Suppressor macrophage treated with lipopolysaccharide for 4 hours (primary cell): ENCODE data around the gene PPP1R15B.
A peak's percentile ranks its signal among the peaks of the same experiment; 100 is the strongest.

Experiments
- DNase-seq: peaks from one replicate; pipeline ENCODE4 v3.0.0-alpha.2; 2020

PPP1R15B gene

DNA sequence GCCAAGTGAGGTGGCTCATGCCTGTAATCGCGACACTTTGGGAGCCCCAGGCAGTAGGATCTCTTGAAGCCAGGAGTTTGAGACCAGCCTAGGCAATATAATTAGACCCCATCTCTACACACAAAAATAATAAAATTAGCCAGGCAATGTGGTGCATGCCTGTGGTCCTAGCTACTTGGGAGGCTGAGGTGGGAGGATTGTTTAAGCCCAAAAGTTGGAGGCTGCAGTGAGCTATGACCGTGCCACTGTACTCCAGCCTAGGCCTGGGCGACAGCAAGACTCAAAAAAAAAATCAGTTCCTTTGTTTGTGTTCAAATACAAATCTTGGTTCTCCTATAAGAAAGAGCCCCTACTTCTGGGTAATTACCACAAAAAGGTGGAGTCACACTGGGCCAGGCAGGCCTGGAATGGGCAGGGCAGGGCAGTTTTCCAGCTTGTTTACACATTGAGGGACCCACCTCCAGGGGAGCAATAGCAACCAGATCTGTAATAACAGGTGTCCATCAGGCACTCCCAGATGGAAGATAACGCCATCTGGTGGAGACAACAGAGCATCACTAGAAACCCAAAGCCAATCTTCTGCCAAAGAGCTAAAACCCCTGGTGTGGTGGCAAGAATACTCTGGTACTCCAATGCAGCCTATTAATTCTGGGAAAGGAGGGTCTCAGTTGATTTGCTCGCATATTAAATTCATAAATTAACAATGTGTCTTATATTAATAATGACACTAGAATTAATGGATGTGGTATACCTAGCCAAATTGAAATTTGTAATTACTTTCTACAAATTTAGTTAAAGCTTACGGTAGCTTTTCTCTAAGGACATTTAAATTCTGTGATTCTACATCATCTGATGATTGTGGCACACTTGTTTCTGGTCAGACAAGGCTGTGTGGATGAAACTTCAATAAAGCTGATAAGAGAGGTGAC lies 13.2 kb downstream of the PPP1R15B start:
- DNase-seq = peak; percentile 63

DNA sequence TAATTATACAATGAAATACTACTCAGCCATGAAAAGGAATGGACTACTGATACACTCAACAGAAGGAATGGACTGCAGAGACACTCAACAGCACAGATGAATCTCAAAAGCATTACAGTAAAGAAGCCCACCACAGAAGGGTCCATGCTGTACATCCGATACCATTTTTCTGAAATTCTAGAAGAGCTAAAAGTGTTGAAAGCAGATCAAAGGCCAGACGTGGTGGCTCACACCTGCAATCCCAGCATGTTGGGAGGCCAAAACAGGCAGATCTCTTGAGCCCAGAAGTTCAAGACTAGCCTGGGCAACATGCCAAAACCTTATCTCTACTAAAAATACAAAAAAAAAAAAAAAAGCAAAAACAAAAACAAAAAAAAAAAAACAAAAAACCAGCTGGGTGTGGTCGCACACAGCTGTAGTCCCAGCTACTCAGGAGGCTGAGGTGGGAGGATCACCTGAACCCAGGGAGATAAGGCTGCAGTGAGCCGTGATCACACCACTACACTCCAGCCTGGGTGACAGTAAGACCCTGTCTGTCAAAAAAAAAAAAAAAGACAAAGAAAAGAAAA lies 15.5 kb downstream of the PPP1R15B start:
- no peak for DNase-seq

DNA sequence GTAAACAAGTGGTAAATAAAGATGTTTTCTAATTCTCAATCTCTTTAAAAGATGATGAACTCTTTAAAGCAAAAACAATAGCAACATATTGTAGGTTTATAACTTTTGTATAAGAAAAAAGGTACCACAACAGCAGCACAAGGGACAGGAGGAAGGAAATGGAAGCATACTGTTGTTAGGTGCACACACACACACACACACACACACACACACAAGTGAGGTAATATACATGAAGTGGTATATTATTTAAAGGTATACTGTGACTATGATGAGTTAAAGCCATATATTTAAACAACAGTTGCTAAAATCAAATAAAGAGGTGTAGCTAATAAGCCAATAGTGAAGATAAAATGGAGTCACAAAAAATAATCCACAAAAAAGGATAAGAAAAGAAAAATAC lies 20.0 kb downstream of the PPP1R15B start:
- no peak for DNase-seq

DNA sequence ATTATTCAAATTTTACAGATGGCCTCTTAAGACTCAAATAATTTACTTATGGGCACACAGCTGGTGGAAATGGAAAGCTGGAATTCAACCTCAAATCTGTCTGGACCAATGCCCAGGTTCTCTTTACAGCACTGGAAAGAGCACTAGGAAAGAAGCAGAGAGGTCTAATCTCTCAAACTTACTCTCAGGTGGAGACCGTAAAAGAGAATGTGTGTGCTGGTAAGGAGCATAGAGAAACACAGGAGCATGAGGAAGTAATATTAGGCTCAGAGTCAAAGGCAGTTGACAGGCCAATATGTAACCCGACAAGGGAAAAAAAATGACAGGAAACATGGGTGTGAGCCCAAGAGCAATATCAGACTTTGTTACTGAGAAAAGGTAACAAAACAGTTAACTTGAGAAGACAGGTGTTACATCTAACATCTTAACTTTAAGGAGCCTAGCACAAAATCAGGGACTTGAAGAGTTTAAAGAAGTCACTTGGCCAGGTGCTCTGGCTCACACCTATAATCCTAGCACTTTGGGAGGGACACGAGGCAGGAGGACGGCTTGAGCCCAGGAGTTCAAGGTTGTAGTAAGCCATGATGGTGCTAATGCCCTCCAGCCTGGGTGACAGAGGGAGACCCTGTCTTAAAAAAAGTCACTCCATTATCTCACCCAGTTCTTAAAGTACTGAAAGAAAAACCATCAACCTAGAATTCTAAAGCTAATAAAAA lies 20.7 kb downstream of the PPP1R15B start:
- DNase-seq = no peak

DNA sequence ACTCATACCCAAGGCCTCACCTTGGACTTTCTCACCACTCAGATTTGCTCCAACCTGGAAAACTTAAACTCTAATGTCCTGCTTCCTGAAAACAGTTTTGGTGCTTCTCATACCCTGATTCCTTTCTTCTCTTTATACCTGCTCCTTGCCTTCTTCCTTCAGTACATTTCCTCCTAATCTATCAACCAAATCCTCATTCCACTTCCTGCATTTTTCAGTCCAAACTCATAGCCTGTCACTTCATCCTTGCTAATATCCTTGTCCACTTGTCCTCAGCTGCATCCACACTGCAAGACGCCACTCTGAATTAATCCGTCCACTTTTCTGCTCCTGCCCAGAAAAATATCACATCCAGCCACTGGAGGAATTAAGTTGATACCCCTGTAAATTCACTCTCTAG lies 25.9 kb downstream of the PPP1R15B start:
- DNase-seq = no peak

DNA sequence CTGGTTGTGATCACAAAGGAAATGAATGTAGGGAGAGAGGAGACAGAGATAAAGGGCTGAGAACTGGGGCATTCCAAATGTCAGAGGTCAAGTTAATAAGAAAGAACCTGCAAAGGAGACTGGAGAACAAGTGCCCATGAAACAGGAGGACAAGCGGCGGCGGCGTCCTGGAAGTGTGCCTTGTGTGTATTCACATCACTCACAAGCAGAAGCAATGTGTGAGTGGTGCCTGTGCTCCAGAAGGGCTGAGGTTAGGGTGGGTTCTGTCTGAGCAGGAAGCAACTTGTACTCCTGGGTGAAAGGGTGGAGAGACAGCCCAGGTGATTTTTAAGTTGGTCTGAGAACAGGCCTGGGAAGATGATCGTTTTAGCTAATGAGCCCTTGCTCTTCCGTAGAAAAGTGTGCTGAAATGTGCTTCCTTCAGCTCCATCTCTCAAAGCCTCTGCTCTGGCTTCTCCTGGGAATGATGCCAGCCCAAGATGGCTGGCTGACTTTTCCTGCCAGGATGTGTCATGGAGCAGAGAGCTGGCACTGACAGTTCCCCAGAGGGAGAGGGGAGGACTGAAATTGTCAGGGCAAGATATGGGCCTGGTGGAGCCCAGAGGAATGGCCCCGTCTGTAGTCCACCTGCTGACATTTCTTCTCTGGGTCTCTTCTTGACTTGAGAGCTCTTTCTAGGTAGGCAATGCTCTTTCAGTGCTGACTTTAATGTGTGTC lies 26.8 kb downstream of the PPP1R15B start:
- DNase-seq = no peak

DNA sequence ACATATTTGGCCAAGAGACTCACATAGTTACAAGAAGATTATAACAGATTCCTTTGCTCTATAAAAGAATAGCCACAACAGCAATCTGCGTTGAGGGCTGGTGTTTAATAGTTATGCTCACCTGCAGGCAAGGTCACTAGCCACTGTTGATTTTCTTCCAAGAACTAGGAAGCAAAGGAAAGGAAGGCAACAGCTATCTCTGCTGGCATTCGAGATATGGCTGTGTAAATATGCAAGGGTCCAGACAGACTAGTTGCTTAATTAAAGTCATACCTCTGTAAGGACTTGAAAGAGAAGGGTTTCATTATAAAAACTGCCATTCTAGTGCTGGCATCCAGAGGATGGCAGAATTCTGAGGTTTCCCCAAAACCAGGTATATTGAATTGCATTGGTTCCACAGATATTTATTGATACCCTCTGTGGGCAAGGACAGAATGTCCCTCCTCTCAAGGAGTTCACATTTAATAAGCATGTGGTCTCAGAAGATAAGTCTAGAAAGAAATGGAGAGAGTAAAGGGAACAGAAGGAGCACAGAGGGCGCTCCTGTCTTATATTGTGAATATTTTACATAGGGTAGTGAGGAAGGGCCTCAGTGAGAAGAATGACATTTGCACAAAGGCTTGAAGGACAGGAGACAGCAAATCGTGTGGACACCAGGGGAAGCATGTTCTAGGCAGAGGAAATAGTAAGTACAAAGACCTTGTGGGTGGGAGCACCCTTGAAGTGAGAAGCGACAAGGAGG lies 28.3 kb downstream of the PPP1R15B start:
- no peak for DNase-seq

DNA sequence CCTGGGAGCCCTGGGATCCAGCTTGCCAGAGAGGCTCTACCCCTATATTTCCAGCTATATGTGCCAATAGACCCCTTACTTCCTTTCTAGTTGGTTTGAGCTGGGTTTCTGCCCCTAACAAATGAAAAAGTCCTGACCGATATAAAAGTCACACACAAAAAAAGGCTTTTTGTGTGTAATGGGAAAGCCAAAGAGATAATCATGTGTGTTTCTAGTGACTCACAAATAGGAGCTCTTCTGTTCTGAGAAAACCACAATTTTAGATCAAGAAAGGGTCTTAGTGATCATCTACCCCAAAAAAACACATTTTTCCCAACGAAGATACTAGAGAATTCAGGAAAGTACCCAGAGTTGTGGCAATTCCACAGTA lies 28.9 kb downstream of the PPP1R15B start:
- no peak for DNase-seq

DNA sequence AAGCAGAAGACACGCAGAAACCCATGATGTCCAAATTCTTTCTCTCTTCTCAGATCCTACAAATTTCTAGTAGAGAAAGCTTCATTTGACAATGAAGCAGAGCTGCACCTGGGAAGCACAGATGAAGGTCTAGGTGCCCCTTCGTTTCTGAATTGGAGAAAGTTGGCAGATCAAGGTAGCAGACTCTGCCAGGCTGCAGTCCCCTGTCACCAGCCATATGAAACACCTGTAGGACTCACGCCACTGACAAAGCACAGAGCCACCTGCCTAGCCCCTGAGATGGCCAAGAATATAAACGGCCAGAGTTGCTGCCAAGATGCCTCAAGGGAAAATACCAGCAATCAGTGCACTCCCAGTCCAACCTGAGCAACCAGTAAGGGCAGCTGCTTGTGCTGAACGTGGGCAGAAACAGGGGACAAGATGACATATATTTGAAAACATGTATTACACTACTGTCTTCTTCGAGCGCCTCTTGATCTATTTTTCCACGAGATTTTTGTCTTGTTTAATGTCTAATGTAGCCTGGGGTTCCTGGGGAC lies 31.3 kb downstream of the PPP1R15B start:
- no peak for DNase-seq

DNA sequence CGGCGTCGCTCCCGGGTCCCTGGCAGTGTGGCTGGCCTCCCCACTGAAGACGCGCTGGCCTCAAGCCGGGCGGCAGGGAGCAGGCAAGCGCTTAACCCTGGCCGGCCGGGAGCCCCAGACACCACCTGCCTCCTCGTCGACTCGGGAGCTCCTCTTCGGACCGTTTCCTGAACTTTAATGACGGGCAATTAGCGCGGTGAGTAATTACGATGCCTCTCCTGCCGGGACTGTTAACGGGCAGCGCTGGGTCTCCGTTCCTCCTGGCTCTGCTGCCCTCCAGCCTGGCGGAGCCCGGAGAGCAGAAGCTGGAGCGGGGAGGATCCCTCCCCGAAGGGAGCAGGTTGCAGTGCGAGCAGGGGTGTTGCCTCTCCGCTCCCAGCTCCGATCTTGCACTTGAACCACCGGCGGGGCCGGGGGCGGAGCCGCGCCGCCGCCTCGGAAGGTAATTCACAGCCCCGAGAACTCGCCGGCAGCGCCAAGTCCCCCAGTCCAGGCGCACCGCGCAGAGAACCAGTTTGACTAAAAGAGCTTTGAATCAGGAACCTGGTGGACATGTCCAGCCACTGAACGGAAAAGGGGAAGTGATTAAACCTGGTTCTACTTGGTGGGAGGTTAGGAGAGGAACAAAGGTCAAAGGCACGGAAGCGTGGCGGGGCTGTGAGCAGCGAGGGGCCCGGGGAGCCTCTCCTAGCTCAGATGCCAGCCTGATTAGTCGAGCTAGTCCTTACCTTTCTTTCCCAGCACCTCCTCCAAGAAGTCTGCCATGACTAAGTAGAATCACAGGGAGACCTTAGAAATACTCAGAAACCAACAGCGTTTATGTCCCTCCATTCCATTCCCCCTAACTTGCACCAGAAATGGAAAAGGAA lies 33.6 kb downstream of the PPP1R15B start:
- peak; percentile 55 for DNase-seq

DNA sequence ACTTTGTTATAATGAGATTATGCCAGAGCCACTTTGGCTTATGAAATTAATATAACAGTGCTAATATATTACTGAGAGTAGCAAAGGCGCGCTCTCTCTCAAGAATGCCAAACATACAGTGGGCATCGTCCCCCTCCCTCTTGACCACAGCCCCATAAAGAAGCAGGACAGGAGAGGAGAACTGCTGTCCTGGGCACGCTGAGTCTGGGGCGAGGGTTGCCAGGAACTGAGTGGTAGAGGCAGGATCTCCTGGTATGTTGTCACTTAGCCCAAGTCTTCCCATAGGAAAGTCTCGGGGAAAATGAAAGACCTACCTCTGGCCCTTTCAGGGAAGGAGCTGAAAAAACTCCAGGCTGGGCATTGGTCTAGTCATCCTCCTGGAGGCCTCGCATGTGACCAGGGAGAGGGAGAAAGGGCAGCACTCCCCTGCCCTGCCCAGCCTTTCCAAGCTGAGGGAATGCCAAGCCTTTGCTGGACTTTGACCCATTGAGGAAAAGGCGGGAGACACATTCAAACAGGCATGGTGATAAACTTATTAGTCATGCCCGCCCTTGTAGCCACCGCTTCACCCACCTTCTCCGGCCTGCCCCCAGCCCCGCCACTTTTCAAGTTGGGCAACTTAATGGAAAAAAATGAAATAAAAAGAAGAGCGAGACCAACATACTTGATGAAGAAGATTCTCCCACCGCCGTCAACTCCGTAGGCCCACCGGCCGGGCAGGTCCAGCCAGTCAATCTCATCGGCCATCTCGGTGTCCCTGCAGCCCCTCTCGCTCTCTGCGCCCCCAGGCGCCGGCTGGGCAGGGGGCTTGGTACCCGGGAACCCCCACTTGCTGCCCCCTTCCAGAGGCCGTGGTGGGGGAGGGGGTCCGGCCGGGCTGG lies 34.5 kb downstream of the PPP1R15B start:
- no peak for DNase-seq

DNA sequence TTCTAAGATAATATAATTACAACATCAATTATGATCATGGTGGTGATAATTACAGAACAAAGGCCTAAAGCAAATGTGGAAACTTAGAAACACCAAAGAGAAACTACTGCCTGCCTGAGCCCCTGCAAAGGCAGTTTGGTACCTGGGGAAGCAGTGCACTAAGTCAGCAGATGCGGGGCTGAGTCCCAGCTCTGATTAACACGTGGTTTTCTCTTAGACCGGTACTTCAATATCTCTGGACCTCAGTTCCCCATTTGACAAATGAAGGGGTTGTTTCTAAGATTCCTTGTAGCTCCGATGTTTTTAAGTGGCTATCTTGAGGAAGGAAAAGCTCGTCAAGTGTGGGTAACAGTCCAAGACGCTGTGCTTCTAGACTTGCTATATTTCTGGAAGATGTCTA lies 35.2 kb downstream of the PPP1R15B start:
- no peak for DNase-seq

DNA sequence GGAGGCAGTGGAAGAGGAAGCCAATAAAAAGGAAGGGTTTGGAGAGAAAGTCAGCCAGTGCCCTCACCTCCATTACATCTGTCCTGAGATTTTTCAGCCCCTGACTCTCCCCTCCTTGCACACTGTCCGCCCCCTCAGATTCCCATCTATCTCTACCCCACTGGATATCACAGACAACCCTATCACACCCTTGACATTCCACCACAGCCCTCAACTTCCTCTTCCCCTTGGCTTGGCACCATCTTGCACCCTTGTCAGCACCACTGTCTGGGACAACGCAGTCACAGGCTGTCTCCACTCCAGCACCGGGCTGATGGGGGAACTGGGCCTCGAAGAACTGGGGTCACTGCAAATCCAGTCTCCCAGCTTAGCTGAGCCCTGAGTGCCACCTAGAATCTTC lies 37.7 kb downstream of the PPP1R15B start:
- DNase-seq = no peak

DNA sequence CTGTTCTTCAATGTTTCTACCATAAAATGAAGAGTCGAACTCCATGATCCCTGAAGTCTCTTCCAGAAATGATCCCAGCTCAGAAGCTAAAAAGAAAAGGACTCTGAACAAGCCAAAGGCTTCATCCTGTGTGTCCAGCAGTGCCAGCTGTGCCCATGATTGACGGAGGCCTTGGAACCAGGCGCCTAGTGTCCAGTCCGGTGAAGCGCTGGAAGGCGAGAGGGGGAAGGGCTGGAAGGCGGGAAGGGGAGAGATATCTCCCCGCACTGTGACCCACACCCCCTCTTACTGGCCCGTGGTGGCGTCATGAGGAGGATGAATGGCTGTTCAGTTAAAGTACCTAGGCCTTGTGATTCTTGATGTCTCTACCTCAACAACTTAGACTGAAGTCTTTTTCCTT lies 41.4 kb downstream of the PPP1R15B start:
- DNase-seq = no peak

DNA sequence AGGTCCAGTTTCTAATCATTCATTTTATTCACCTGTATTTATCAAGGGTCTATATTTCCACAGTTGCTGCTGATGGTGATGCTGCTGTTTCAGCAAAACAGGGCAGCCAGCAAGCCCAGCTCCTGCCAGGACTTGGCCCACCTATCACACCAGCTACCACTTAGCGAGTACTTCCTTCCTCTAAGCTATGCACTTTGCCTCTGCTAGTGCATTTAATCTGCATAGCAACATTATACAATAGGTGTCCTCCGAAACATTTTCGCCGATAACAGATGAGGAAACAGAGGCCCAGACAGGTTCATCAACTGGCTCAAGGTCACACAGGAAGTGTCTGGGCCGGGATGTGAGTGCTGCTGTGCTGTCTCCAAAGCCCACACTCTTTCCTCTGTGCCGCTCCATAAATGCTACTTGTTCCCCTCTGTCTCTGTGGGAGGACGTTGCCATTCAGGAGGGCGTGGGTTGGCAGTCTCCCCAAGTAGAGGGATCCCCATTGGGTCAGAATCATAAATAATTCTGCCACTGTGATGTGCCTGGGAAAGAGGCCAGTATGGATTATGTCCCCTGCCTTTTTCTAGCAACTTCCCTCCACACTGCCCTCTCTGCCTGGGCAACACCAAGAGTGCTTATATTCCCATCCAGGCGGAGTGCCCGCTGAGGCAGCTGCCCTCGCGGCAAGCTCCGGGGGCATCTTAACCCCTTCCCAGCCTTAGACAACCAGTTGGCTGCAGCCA lies 42.5 kb downstream of the PPP1R15B start:
- DNase-seq = no peak

DNA sequence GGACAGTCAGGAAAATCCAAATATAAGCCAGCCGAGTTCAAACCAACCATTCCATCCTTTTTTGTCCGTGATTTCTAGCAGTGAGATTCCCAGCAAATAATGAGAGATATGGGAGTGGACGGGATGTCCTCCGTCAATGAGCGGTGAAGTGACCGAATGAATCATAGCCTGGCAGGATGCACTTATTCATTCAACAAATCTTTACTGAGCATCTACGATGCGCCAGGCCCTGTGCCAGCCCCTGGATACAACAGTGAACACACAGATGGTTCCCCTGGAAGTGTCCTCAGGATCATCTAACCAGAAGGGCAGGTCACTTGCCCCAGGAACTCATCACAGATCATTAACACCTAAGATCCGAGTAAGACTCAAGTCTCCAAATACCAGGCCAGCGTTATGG lies 43.7 kb downstream of the PPP1R15B start:
- no peak for DNase-seq

DNA sequence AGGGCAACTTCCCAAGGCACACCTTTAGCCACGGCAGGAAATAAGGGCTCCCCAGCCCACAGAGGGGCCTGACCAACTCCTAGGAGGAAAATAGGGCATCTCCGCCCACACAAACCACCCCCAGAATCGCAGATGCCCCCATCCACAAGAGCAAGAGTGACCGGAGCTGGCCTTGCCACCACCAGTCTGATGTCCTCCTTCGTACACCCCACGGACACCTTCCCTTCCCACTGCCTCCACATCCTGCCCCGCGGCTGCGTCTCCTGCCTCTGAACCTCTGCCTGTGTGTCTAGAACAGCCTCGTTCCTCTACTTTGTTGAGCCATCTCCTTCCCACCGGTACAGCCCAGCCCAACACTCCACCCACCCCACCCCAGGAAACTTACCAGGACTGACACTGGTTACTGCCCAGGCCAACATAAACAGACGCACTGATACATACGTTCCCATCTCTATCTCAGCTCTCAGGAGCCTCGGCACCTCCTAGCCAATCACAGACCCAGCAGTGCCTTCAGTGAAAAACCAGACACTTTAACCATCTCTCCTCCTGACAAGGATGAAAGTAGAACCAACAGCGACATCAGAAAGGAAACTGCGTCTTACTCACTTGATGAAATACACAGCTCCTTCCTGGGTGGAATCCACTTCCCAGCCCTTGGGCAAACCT lies 44.3 kb downstream of the PPP1R15B start:
- DNase-seq = no peak

DNA sequence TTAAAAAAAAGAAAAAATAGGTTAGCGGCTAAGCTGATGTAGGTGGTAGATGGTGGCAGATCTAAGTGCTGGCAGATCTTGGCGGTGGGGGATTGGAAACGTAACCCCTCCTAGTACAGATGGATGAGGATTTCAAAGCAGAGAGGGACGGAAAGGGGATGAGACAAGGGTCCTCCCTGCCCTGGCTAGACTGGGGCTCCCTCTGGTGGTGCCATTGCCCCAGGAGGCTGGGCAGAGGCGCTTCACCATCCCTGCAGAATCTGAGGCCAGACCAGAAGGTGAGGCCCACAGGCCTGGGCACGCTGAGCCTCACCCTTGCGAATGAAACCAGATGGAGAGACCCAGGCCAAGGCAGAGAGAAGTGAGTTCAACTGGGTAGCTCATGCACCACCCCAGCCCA lies 44.9 kb downstream of the PPP1R15B start:
- DNase-seq = no peak
